Stromal cell of bone marrow (primary cell): ENCODE measurements around the gene DNAJB11.
A peak's percentile ranks its signal among the peaks of the same experiment; 100 is the strongest.
"Not testable (repeated sequence)": the region's sequence is repeated elsewhere in the genome, so short reads cannot be mapped to it uniquely, and the experiment has no call there.

Source experiments
- DNase-seq: peaks from one replicate; pipeline ENCODE4 v3.0.0-alpha.2; 2012; ENCODE audit warnings: low read depth

The DNAJB11 gene

GRCh38 chr3:186570096-186570940 lies at the start of gene DNAJB11:
Gene DNAJB11, plus strand, starts transcription at chr3:186570720. Its CDS starts 178 bp downstream, at chr3:186570898.
- peak; percentile 100 for DNase-seq

- no peak for DNase-seq
Observed at GRCh38 chr3:186520957-186521842, 49.3 kb upstream of the DNAJB11 start.

- DNase-seq, result no peak
Observed at GRCh38 chr3:186523022-186523421, 47.5 kb upstream of the DNAJB11 start.

GRCh38 chr3:186523434-186523833 lies 47.1 kb upstream of the DNAJB11 start:
- DNase-seq, result no peak

GRCh38 chr3:186524616-186525015 lies 45.9 kb upstream of the DNAJB11 start:
- DNase-seq, result no peak

- no peak for DNase-seq
Observed at GRCh38 chr3:186525369-186526255, 44.9 kb upstream of the DNAJB11 start.

GRCh38 chr3:186526256-186526606 lies 44.3 kb upstream of the DNAJB11 start:
- DNase-seq, result no peak

GRCh38 chr3:186529201-186529999 lies 41.1 kb upstream of the DNAJB11 start:
- no peak for DNase-seq

- DNase-seq, result no peak
Observed at GRCh38 chr3:186530415-186530814, 40.1 kb upstream of the DNAJB11 start.

GRCh38 chr3:186531694-186532093 lies 38.8 kb upstream of the DNAJB11 start:
- DNase-seq, result not testable (repeated sequence)

- DNase-seq, result no peak
Observed at GRCh38 chr3:186532598-186533072, 37.9 kb upstream of the DNAJB11 start.

- DNase-seq, result no peak
Observed at GRCh38 chr3:186534113-186534669, 36.3 kb upstream of the DNAJB11 start.

GRCh38 chr3:186536883-186537844 lies 33.4 kb upstream of the DNAJB11 start:
- DNase-seq, result peak; percentile 35

GRCh38 chr3:186538779-186539178 lies 31.7 kb upstream of the DNAJB11 start:
- no peak for DNase-seq

- peak; percentile 61 for DNase-seq
Observed at GRCh38 chr3:186540221-186540834, 30.2 kb upstream of the DNAJB11 start.

GRCh38 chr3:186540835-186541226 lies 29.7 kb upstream of the DNAJB11 start:
- DNase-seq, result no peak

GRCh38 chr3:186544281-186544680 lies 26.2 kb upstream of the DNAJB11 start, which contains the start of gene CRYGS:
Gene CRYGS, minus strand, starts transcription at chr3:186544380. Its CDS starts 54 bp downstream, at chr3:186544326.
- peak; percentile 67 for DNase-seq

- no peak for DNase-seq
Observed at GRCh38 chr3:186549497-186549896, 21.0 kb upstream of the DNAJB11 start.

- DNase-seq, result no peak
Observed at GRCh38 chr3:186551387-186551786, 19.1 kb upstream of the DNAJB11 start.
